ENCODE measurements around the gene ZRSR2.

DNA sequence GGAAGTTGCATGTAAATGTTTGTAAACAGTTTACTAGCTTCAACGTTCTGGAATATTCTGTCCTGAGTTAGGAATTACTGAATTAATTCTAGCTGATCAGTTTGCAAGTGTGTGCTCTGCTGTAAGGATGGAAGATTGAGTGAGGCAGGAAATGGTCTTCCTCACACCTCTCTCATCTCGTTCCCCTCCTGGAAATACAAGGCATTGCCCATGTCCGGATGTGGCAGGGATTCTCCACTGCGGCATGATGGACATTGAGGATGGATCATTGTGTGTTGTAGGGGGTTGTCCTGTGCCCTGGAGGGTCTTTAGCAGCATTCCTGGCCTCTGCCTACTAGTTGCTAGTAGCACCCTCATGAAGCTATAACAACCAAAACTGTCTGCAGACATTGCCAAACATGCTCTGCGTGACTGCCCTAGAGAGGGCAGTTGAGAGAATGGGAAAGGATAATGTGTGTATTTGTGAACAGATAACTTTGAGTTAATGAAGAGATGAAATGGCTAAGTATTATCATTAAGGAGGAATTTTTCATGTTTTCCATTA, 39.6 kb upstream of the ZRSR2 start:
- TF ChIP-seq POLR2A (IDR thresholded peaks at IDR 0.05), result no peak
- TF ChIP-seq, protein P1, sequence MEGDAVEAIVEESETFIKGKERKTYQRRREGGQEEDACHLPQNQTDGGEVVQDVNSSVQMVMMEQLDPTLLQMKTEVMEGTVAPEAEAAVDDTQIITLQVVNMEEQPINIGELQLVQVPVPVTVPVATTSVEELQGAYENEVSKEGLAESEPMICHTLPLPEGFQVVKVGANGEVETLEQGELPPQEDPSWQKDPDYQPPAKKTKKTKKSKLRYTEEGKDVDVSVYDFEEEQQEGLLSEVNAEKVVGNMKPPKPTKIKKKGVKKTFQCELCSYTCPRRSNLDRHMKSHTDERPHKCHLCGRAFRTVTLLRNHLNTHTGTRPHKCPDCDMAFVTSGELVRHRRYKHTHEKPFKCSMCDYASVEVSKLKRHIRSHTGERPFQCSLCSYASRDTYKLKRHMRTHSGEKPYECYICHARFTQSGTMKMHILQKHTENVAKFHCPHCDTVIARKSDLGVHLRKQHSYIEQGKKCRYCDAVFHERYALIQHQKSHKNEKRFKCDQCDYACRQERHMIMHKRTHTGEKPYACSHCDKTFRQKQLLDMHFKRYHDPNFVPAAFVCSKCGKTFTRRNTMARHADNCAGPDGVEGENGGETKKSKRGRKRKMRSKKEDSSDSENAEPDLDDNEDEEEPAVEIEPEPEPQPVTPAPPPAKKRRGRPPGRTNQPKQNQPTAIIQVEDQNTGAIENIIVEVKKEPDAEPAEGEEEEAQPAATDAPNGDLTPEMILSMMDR (IDR thresholded peaks at IDR 0.05 in 4 of 5, conservative IDR thresholded peaks at IDR 0.05 in 1 of 5), result no peak

All from gastrocnemius medialis (tissue), 4 donors.